IMR-90 (cell line): Measurements from ENCODE around the gene HAGHL. TPM values are rescaled to one million over a fixed set of nuclear protein-coding genes. Genes with fewer than 3 reads are reported as not detected.

Experiments
- ATAC-seq: fragments of 200-7000 bp; cut with Tn5 transposase; 2 replicates; pipeline ENCODE4 v1.9.1; 2020; ENCODE audit warnings: low read depth, mild to moderate bottlenecking, moderate library complexity
- BruUV-seq: library from RNA; stranded (reverse); fragments of 400-500 nt; replicated peaks from 2 replicates; lab custom pipeline; 2021; lab: Mats Ljungman, UMichigan
- CTCF ChIA-PET: fragments of 300-600 bp; formaldehyde crosslinking; extraction: SDS; loops from one replicate; lab custom pipeline; 2021; ENCODE audit warnings: antibody characterized with exemption; lab: Yijun Ruan, JAX
- POLR2A ChIA-PET: fragments of 300-600 bp; sonication (Branson Sonifier 250); formaldehyde crosslinking; loops from one replicate; lab custom pipeline; 2022; ENCODE audit warnings: antibody characterized with exemption; ENCODE audit not compliant: unreplicated experiment; lab: Charles Lee
- DNase-seq: peaks from one replicate; pipeline ENCODE4 v3.0.0; 2013
- H2AFZ ChIP-seq: replicated peaks from 2 replicates; pipeline ENCODE3; 2013; ENCODE audit warnings: low read length, mild to moderate bottlenecking; ENCODE audit not compliant: poor library complexity
- H2AK5ac ChIP-seq: 2 replicates; pipeline ENCODE4 v1.6.1; 2013; ENCODE audit warnings: low read depth, low read length, inconsistent platforms
- H2AK9ac ChIP-seq: replicated peaks from 2 replicates; pipeline ENCODE3; 2013; ENCODE audit warnings: mild to moderate bottlenecking, low read depth, low read length, moderate library complexity; ENCODE audit not compliant: poor library complexity
- H2BK120ac ChIP-seq: 2 replicates; pipeline ENCODE4 v1.6.1; 2013; ENCODE audit warnings: low read depth, low read length, inconsistent platforms
- H2BK15ac ChIP-seq: 3 replicates; pipeline ENCODE4 v1.6.1; 2013; ENCODE audit warnings: low read depth, low read length, inconsistent platforms
- H2BK20ac ChIP-seq: 2 replicates; pipeline ENCODE4 v1.6.1; 2013; ENCODE audit warnings: low read depth, mild to moderate bottlenecking, inconsistent platforms, low read length, moderate library complexity
- H2BK5ac ChIP-seq: 2 replicates; pipeline ENCODE4 v1.6.1; 2013; ENCODE audit warnings: mild to moderate bottlenecking, low read depth, low read length, inconsistent platforms; ENCODE audit not compliant: poor library complexity, severe bottlenecking
- H3K14ac ChIP-seq: replicated peaks from 2 replicates; pipeline ENCODE4 v1.6.1; 2013; ENCODE audit warnings: low read depth, low read length, inconsistent platforms
- H3K18ac ChIP-seq: 2 replicates; pipeline ENCODE4 v1.6.1; 2013; ENCODE audit warnings: low read depth, low read length, control low read depth
- H3K23ac ChIP-seq: 2 replicates; pipeline ENCODE4 v1.6.1; 2013; ENCODE audit warnings: low read depth, low read length, inconsistent platforms
- H3K27ac ChIP-seq: 2 replicates; pipeline ENCODE4 v1.5.1; 2013; ENCODE audit warnings: mild to moderate bottlenecking, control low read depth, low read length; ENCODE audit not compliant: insufficient read depth
- H3K27me3 ChIP-seq: 2 replicates; pipeline ENCODE4 v1.6.1; 2013; ENCODE audit warnings: low read length; ENCODE audit not compliant: control insufficient read depth, insufficient read depth
- H3K36me3 ChIP-seq: 2 replicates; pipeline ENCODE4 v1.6.1; 2013; ENCODE audit warnings: low read length, mixed read lengths; ENCODE audit not compliant: control insufficient read depth, insufficient read depth
- H3K4ac ChIP-seq: 2 replicates; pipeline ENCODE4 v1.6.1; 2013; ENCODE audit warnings: low read depth, low read length, inconsistent platforms
- H3K4me1 ChIP-seq: 2 replicates; pipeline ENCODE4 v1.6.1; 2013; ENCODE audit warnings: low read length, mixed read lengths; ENCODE audit not compliant: control insufficient read depth, insufficient read depth
- H3K4me2 ChIP-seq: 2 replicates; pipeline ENCODE4 v1.6.1; 2013; ENCODE audit warnings: low read depth, mild to moderate bottlenecking, control low read depth, low read length, moderate library complexity
- H3K4me3 ChIP-seq: 2 replicates; pipeline ENCODE4 v1.5.1; 2013; ENCODE audit warnings: low read depth, mild to moderate bottlenecking, control low read depth, low read length, moderate library complexity; ENCODE audit not compliant: insufficient read depth
- H3K56ac ChIP-seq: 2 replicates; pipeline ENCODE4 v1.6.1; 2013; ENCODE audit warnings: low read length, inconsistent platforms; ENCODE audit not compliant: insufficient read depth; ENCODE audit errors: extremely low read depth
- H3K79me1 ChIP-seq, 2 experiments: 2 replicates each; pipeline ENCODE4 v1.6.1; 2013; ENCODE audit warnings: low read length in 2 of 2, inconsistent platforms in 1 of 2, low read depth in 1 of 2
- H3K9ac ChIP-seq: 2 replicates; pipeline ENCODE4 v1.6.1; 2013; ENCODE audit warnings: low read depth, low read length, control low read depth
- H3K9me1 ChIP-seq: 2 replicates; pipeline ENCODE4 v1.6.1; 2013; ENCODE audit warnings: low read length, inconsistent platforms; ENCODE audit not compliant: insufficient read depth
- H3K9me3 ChIP-seq: 2 replicates; pipeline ENCODE4 v1.6.1; 2013; ENCODE audit warnings: low read length; ENCODE audit not compliant: control insufficient read depth, insufficient read depth
- H4K20me1 ChIP-seq: 2 replicates; pipeline ENCODE4 v1.6.1; 2013; ENCODE audit warnings: low read length, inconsistent platforms; ENCODE audit not compliant: insufficient read depth
- H4K5ac ChIP-seq: 2 replicates; pipeline ENCODE4 v1.6.1; 2013; ENCODE audit warnings: mild to moderate bottlenecking, low read depth, low read length, control low read depth
- H4K8ac ChIP-seq, 2 experiments: 2 replicates each; pipeline ENCODE4 v1.6.1; 2013; ENCODE audit warnings: low read depth in 2 of 2, low read length in 2 of 2, control low read depth in 1 of 2, inconsistent platforms in 1 of 2
- H4K91ac ChIP-seq: 2 replicates; pipeline ENCODE4 v1.6.1; 2013; ENCODE audit warnings: low read depth, low read length, inconsistent platforms; ENCODE audit not compliant: insufficient read depth
- BHLHE40 ChIP-seq: fragments of 150-350 bp; IDR thresholded peaks from 2 replicates; pipeline ENCODE4 v1.6.1; 2016; ENCODE audit warnings: mild to moderate bottlenecking, low read depth, low read length
- CEBPB ChIP-seq: IDR thresholded peaks from 2 replicates; pipeline ENCODE4 v1.6.1; 2012; ENCODE audit warnings: low read depth, low read length, improper control_type of control experiment
- CHD1 ChIP-seq: IDR thresholded peaks from 2 replicates; pipeline ENCODE4 v1.6.1; 2012; ENCODE audit warnings: low read depth, low read length, improper control_type of control experiment
- CTCF ChIP-seq: conservative IDR thresholded peaks from 2 replicates; pipeline ENCODE4 v1.5.1; 2012; ENCODE audit warnings: mild to moderate bottlenecking, low read depth, low read length, improper control_type of control experiment
- ELK1 ChIP-seq: fragments of 150-350 bp; IDR thresholded peaks from 2 replicates; pipeline ENCODE4 v1.6.1; 2016; ENCODE audit warnings: low read depth, mild to moderate bottlenecking, low read length, moderate library complexity, borderline replicate concordance
- MAFK ChIP-seq: IDR thresholded peaks from 2 replicates; pipeline ENCODE4 v1.6.1; 2012; ENCODE audit warnings: low read depth, low read length, improper control_type of control experiment
- MAZ ChIP-seq: IDR thresholded peaks from 2 replicates; pipeline ENCODE4 v1.6.1; 2012; ENCODE audit warnings: low read depth, mild to moderate bottlenecking, low read length, improper control_type of control experiment, moderate library complexity, borderline replicate concordance
- MXI1 ChIP-seq: IDR thresholded peaks from 2 replicates; pipeline ENCODE4 v1.6.1; 2012; ENCODE audit warnings: low read depth, mild to moderate bottlenecking, low read length, moderate library complexity, borderline replicate concordance
- NFE2L2 ChIP-seq: fragments of 150-350 bp; IDR thresholded peaks from 2 replicates; pipeline ENCODE4 v1.6.1; 2016; ENCODE audit warnings: low read depth, mild to moderate bottlenecking, low read length
- POLR2A ChIP-seq: IDR thresholded peaks from 2 replicates; pipeline ENCODE4 v1.6.1; 2012; ENCODE audit warnings: mild to moderate bottlenecking, low read depth, low read length
- RAD21 ChIP-seq: IDR thresholded peaks from 2 replicates; pipeline ENCODE4 v1.6.1; 2012; ENCODE audit warnings: low read length, improper control_type of control experiment
- RCOR1 ChIP-seq: IDR thresholded peaks from 2 replicates; pipeline ENCODE4 v1.6.1; 2012; ENCODE audit warnings: mild to moderate bottlenecking, low read length, improper control_type of control experiment; ENCODE audit not compliant: insufficient replicate concordance
- RFX5 ChIP-seq: IDR thresholded peaks from 2 replicates; pipeline ENCODE4 v1.8.0; 2012; ENCODE audit warnings: low read depth, mild to moderate bottlenecking, low read length, moderate library complexity
- SMC3 ChIP-seq: fragments of 150-350 bp; IDR thresholded peaks from 2 replicates; pipeline ENCODE4 v1.6.1; 2016; ENCODE audit warnings: low read depth, mild to moderate bottlenecking, antibody characterized with exemption, low read length, moderate library complexity
- WGBS, 2 experiments: methylation state at CpG; one replicate each; pipeline versions ENCODE4 v1.1.5 to v1.1.7; 2013; ENCODE audit warnings: missing lambda C conversion rate in 2 of 2; ENCODE audit not compliant: insufficient read length in 1 of 2; ENCODE audit errors: extremely low coverage in 2 of 2; 5-methylcytosine and 5-hydroxymethylcytosine counted together
- dilution Hi-C: fragments of 300-500 bp; cut with HindIII; formaldehyde crosslinking; loops from one replicate; pipeline ENCODE4 v1.14.3; 2018; ENCODE audit warnings: low sequenced_read_pairs; ENCODE audit not compliant: unreplicated experiment
- in situ Hi-C: fragments of 300-500 bp; cut with MboI; formaldehyde crosslinking; loops from 3 replicates; pipeline ENCODE4 v1.14.3; 2019; ENCODE audit warnings: low sequenced_read_pairs, inconsistent platforms, mixed read lengths
- intact Hi-C: fragments of 100-400 bp; cut with micrococcal nuclease; formaldehyde crosslinking; loops from 2 replicates; pipeline ENCODE4 v1.10.0; 2022
- polyA plus RNA-seq, 3 experiments: library from polyadenylated mRNA; depleted of rRNA; stranded (reverse); fragments of >200 nt; gene quantifications; 2 replicates each; pipeline ENCODE4 v1.2.3, GENCODE V29; 2012; ENCODE audit warnings: low replicate concordance in 1 of 3
- total RNA-seq: library from RNA; depleted of rRNA; stranded (reverse); fragments of >200 nt; gene quantifications from 2 replicates; pipeline ENCODE4 v1.2.3, GENCODE V29; 2012

The HAGHL gene
- total and polyA plus RNA-seq, 2 of the 4 experiments (the other 2 are of a cell fraction), result 3.0 to 12.5 TPM

- BruUV-seq, result no TSS peak
- H4K5ac ChIP-seq, result no peak overlapping the region
- WGBS, 2 experiments, result 98% methylated on average over 9 of the region's 25 CpGs; no CpG with 5 or more reads in 1 of the 2 experiments
- DNase-seq, result no peak
- no peak overlapping the region for H3K4ac ChIP-seq
- dilution Hi-C loops, result no loop called here
- TF ChIP-seq CTCF (no peak), SMC3 (no peak), MAZ (no peak), ELK1 (no peak), POLR2A (no peak), BHLHE40 (no peak), RFX5 (no peak), MAFK (no peak), RAD21 (no peak), RCOR1 (no peak), CEBPB (no peak), NFE2L2 (no peak), CHD1 (no peak), MXI1 (no peak)
- H4K8ac ChIP-seq, result no peak overlapping the region
- H3K27me3 ChIP-seq, result no peaks in the 10 kb centered on the region
- no peak overlapping the region for H3K4me3 ChIP-seq
- peaks cover 5% of the 10 kb centered on the region; the same call in 1 of the 2 replicates for H3K4me1 ChIP-seq
- no peak overlapping the region for H3K23ac ChIP-seq
- ATAC-seq, result no peak
- no peak overlapping the region for H3K18ac ChIP-seq
- peaks cover 50% of the 10 kb centered on the region for H3K36me3 ChIP-seq
- H2BK15ac ChIP-seq, result no peak overlapping the region
- H3K56ac ChIP-seq, result no peak overlapping the region
- H3K27ac ChIP-seq, result no peak overlapping the region
- H2AK5ac ChIP-seq, result no peak overlapping the region
- peaks cover 7 to 15% of the 10 kb centered on the region in 2 experiments for H3K79me1 ChIP-seq
- no peak overlapping the region for H2BK5ac ChIP-seq
- peaks cover 4% of the 10 kb centered on the region; the same call in 1 of the 2 replicates for H3K9me1 ChIP-seq
- H2AK9ac ChIP-seq, result no peak overlapping the region
- H3K4me2 ChIP-seq, result no peak overlapping the region
- no peak overlapping the region for H2BK120ac ChIP-seq
- no peak overlapping the region for H3K9ac ChIP-seq
- in situ Hi-C loops, result no loop called here
- no peak overlapping the region for H3K14ac ChIP-seq
- no peak overlapping the region for H4K91ac ChIP-seq
- no peaks in the 10 kb centered on the region for H3K9me3 ChIP-seq
- intact Hi-C loops, result no loop called here
- ChIA-PET CTCF (no interaction called here), POLR2A (no interaction called here)
- H2BK20ac ChIP-seq, result no peak overlapping the region
- H2AFZ ChIP-seq, result no peak overlapping the region
- H4K20me1 ChIP-seq, result peaks cover 5% of the 10 kb centered on the region; the same call in 1 of the 2 replicates
Observed at GRCh38 chr16:734981-735881, 8.3 kb downstream of the HAGHL start.
